CD1c-positive myeloid dendritic cell (primary cell): ENCODE measurements around the gene USPL1.

Experiments
- DNase-seq: peaks from one replicate; pipeline ENCODE4 v3.0.0-alpha.2; 2016; ENCODE audit errors: extremely low spot score

Gene USPL1

GRCh38 chr13:30617315-30618185 lies at the start of gene USPL1:
Gene USPL1, plus strand, starts transcription at chr13:30617920. Its CDS starts 3,221 bp downstream, at chr13:30621141.
- peak; percentile 99 for DNase-seq

- peak; percentile 93 for DNase-seq
Observed at GRCh38 chr13:30569901-30570576, 47.7 kb upstream of the USPL1 start.

- DNase-seq: peak; percentile 10
Observed at GRCh38 chr13:30570691-30571090, 47.0 kb upstream of the USPL1 start.

- DNase-seq: peak; percentile 38
Observed at GRCh38 chr13:30572859-30573275, 44.9 kb upstream of the USPL1 start.

- DNase-seq: peak; percentile 33
Observed at GRCh38 chr13:30576528-30576927, 41.2 kb upstream of the USPL1 start.

- peak; percentile 46 for DNase-seq
Observed at GRCh38 chr13:30577401-30577852, 40.3 kb upstream of the USPL1 start.

GRCh38 chr13:30580852-30581502 lies 36.7 kb upstream of the USPL1 start:
- DNase-seq: no peak

GRCh38 chr13:30581582-30581981 lies 36.1 kb upstream of the USPL1 start:
- peak; percentile 51 for DNase-seq

GRCh38 chr13:30584051-30584731 lies 33.5 kb upstream of the USPL1 start:
- DNase-seq: no peak

- DNase-seq: peak; percentile 10
Observed at GRCh38 chr13:30585748-30586262, 31.9 kb upstream of the USPL1 start.

GRCh38 chr13:30587231-30587630 lies 30.5 kb upstream of the USPL1 start:
- no peak for DNase-seq

GRCh38 chr13:30587739-30588138 lies 30.0 kb upstream of the USPL1 start:
- no peak for DNase-seq

GRCh38 chr13:30593001-30593400 lies 24.7 kb upstream of the USPL1 start:
- no peak for DNase-seq

- no peak for DNase-seq
Observed at GRCh38 chr13:30600496-30600895, 17.2 kb upstream of the USPL1 start.

- DNase-seq: no peak
Observed at GRCh38 chr13:30601836-30602235, 15.9 kb upstream of the USPL1 start.

- DNase-seq: no peak
Observed at GRCh38 chr13:30605052-30605451, 12.7 kb upstream of the USPL1 start.

GRCh38 chr13:30607186-30607585 lies 10.5 kb upstream of the USPL1 start:
- DNase-seq: peak; percentile 75

GRCh38 chr13:30607908-30608307 lies 9.8 kb upstream of the USPL1 start:
- DNase-seq: peak; percentile 30

GRCh38 chr13:30608364-30608763 lies 9.4 kb upstream of the USPL1 start:
- DNase-seq: no peak

- DNase-seq: no peak
Observed at GRCh38 chr13:30610311-30610710, 7.4 kb upstream of the USPL1 start.

GRCh38 chr13:30615481-30615865 lies 2.2 kb upstream of the USPL1 start:
- no peak for DNase-seq
